IMR-90 (cell line): ENCODE results near the gene GKN1. TPM values are rescaled to one million over a fixed set of nuclear protein-coding genes. Genes with fewer than 3 reads are reported as not detected.
A peak's percentile ranks its signal among the peaks of the same experiment; 100 is the strongest.

Experiments
- ATAC-seq: fragments of 200-7000 bp; cut with Tn5 transposase; 2 replicates; pipeline ENCODE4 v1.9.1; 2020; ENCODE audit warnings: low read depth, mild to moderate bottlenecking, moderate library complexity
- BruUV-seq: library from RNA; stranded (reverse); fragments of 400-500 nt; replicated peaks from 2 replicates; lab custom pipeline; 2021; lab: Mats Ljungman, UMichigan
- CTCF ChIA-PET: fragments of 300-600 bp; formaldehyde crosslinking; extraction: SDS; loops from one replicate; lab custom pipeline; 2021; ENCODE audit warnings: antibody characterized with exemption; lab: Yijun Ruan, JAX
- POLR2A ChIA-PET: fragments of 300-600 bp; sonication (Branson Sonifier 250); formaldehyde crosslinking; loops from one replicate; lab custom pipeline; 2022; ENCODE audit warnings: antibody characterized with exemption; ENCODE audit not compliant: unreplicated experiment; lab: Charles Lee
- DNase-seq: peaks from one replicate; pipeline ENCODE4 v3.0.0; 2013
- H2AFZ ChIP-seq: replicated peaks from 2 replicates; pipeline ENCODE3; 2013; ENCODE audit warnings: low read length, mild to moderate bottlenecking; ENCODE audit not compliant: poor library complexity
- H2AK5ac ChIP-seq: 2 replicates; pipeline ENCODE4 v1.6.1; 2013; ENCODE audit warnings: low read depth, low read length, inconsistent platforms
- H2AK9ac ChIP-seq: replicated peaks from 2 replicates; pipeline ENCODE3; 2013; ENCODE audit warnings: mild to moderate bottlenecking, low read depth, low read length, moderate library complexity; ENCODE audit not compliant: poor library complexity
- H2BK120ac ChIP-seq: 2 replicates; pipeline ENCODE4 v1.6.1; 2013; ENCODE audit warnings: low read depth, low read length, inconsistent platforms
- H2BK15ac ChIP-seq: 3 replicates; pipeline ENCODE4 v1.6.1; 2013; ENCODE audit warnings: low read depth, low read length, inconsistent platforms
- H2BK20ac ChIP-seq: 2 replicates; pipeline ENCODE4 v1.6.1; 2013; ENCODE audit warnings: low read depth, mild to moderate bottlenecking, inconsistent platforms, low read length, moderate library complexity
- H2BK5ac ChIP-seq: 2 replicates; pipeline ENCODE4 v1.6.1; 2013; ENCODE audit warnings: mild to moderate bottlenecking, low read depth, low read length, inconsistent platforms; ENCODE audit not compliant: poor library complexity, severe bottlenecking
- H3K14ac ChIP-seq: replicated peaks from 2 replicates; pipeline ENCODE4 v1.6.1; 2013; ENCODE audit warnings: low read depth, low read length, inconsistent platforms
- H3K18ac ChIP-seq: 2 replicates; pipeline ENCODE4 v1.6.1; 2013; ENCODE audit warnings: low read depth, low read length, control low read depth
- H3K23ac ChIP-seq: 2 replicates; pipeline ENCODE4 v1.6.1; 2013; ENCODE audit warnings: low read depth, low read length, inconsistent platforms
- H3K27ac ChIP-seq: 2 replicates; pipeline ENCODE4 v1.5.1; 2013; ENCODE audit warnings: mild to moderate bottlenecking, control low read depth, low read length; ENCODE audit not compliant: insufficient read depth
- H3K27me3 ChIP-seq: 2 replicates; pipeline ENCODE4 v1.6.1; 2013; ENCODE audit warnings: low read length; ENCODE audit not compliant: control insufficient read depth, insufficient read depth
- H3K36me3 ChIP-seq: 2 replicates; pipeline ENCODE4 v1.6.1; 2013; ENCODE audit warnings: low read length, mixed read lengths; ENCODE audit not compliant: control insufficient read depth, insufficient read depth
- H3K4ac ChIP-seq: 2 replicates; pipeline ENCODE4 v1.6.1; 2013; ENCODE audit warnings: low read depth, low read length, inconsistent platforms
- H3K4me1 ChIP-seq: 2 replicates; pipeline ENCODE4 v1.6.1; 2013; ENCODE audit warnings: low read length, mixed read lengths; ENCODE audit not compliant: control insufficient read depth, insufficient read depth
- H3K4me2 ChIP-seq: 2 replicates; pipeline ENCODE4 v1.6.1; 2013; ENCODE audit warnings: low read depth, mild to moderate bottlenecking, control low read depth, low read length, moderate library complexity
- H3K4me3 ChIP-seq: 2 replicates; pipeline ENCODE4 v1.5.1; 2013; ENCODE audit warnings: low read depth, mild to moderate bottlenecking, control low read depth, low read length, moderate library complexity; ENCODE audit not compliant: insufficient read depth
- H3K56ac ChIP-seq: 2 replicates; pipeline ENCODE4 v1.6.1; 2013; ENCODE audit warnings: low read length, inconsistent platforms; ENCODE audit not compliant: insufficient read depth; ENCODE audit errors: extremely low read depth
- H3K79me1 ChIP-seq, 2 experiments: 2 replicates each; pipeline ENCODE4 v1.6.1; 2013; ENCODE audit warnings: low read length in 2 of 2, inconsistent platforms in 1 of 2, low read depth in 1 of 2
- H3K9ac ChIP-seq: 2 replicates; pipeline ENCODE4 v1.6.1; 2013; ENCODE audit warnings: low read depth, low read length, control low read depth
- H3K9me1 ChIP-seq: 2 replicates; pipeline ENCODE4 v1.6.1; 2013; ENCODE audit warnings: low read length, inconsistent platforms; ENCODE audit not compliant: insufficient read depth
- H3K9me3 ChIP-seq: 2 replicates; pipeline ENCODE4 v1.6.1; 2013; ENCODE audit warnings: low read length; ENCODE audit not compliant: control insufficient read depth, insufficient read depth
- H4K20me1 ChIP-seq: 2 replicates; pipeline ENCODE4 v1.6.1; 2013; ENCODE audit warnings: low read length, inconsistent platforms; ENCODE audit not compliant: insufficient read depth
- H4K5ac ChIP-seq: 2 replicates; pipeline ENCODE4 v1.6.1; 2013; ENCODE audit warnings: mild to moderate bottlenecking, low read depth, low read length, control low read depth
- H4K8ac ChIP-seq, 2 experiments: 2 replicates each; pipeline ENCODE4 v1.6.1; 2013; ENCODE audit warnings: low read depth in 2 of 2, low read length in 2 of 2, control low read depth in 1 of 2, inconsistent platforms in 1 of 2
- H4K91ac ChIP-seq: 2 replicates; pipeline ENCODE4 v1.6.1; 2013; ENCODE audit warnings: low read depth, low read length, inconsistent platforms; ENCODE audit not compliant: insufficient read depth
- BHLHE40 ChIP-seq: fragments of 150-350 bp; IDR thresholded peaks from 2 replicates; pipeline ENCODE4 v1.6.1; 2016; ENCODE audit warnings: mild to moderate bottlenecking, low read depth, low read length
- CEBPB ChIP-seq: IDR thresholded peaks from 2 replicates; pipeline ENCODE4 v1.6.1; 2012; ENCODE audit warnings: low read depth, low read length, improper control_type of control experiment
- CHD1 ChIP-seq: IDR thresholded peaks from 2 replicates; pipeline ENCODE4 v1.6.1; 2012; ENCODE audit warnings: low read depth, low read length, improper control_type of control experiment
- CTCF ChIP-seq: conservative IDR thresholded peaks from 2 replicates; pipeline ENCODE4 v1.5.1; 2012; ENCODE audit warnings: mild to moderate bottlenecking, low read depth, low read length, improper control_type of control experiment
- ELK1 ChIP-seq: fragments of 150-350 bp; IDR thresholded peaks from 2 replicates; pipeline ENCODE4 v1.6.1; 2016; ENCODE audit warnings: low read depth, mild to moderate bottlenecking, low read length, moderate library complexity, borderline replicate concordance
- FOS ChIP-seq: fragments of 150-350 bp; IDR thresholded peaks from 2 replicates; pipeline ENCODE4 v1.6.1; 2016; ENCODE audit warnings: low read depth, low read length
- MAFK ChIP-seq: IDR thresholded peaks from 2 replicates; pipeline ENCODE4 v1.6.1; 2012; ENCODE audit warnings: low read depth, low read length, improper control_type of control experiment
- MXI1 ChIP-seq: IDR thresholded peaks from 2 replicates; pipeline ENCODE4 v1.6.1; 2012; ENCODE audit warnings: low read depth, mild to moderate bottlenecking, low read length, moderate library complexity, borderline replicate concordance
- NFE2L2 ChIP-seq: fragments of 150-350 bp; IDR thresholded peaks from 2 replicates; pipeline ENCODE4 v1.6.1; 2016; ENCODE audit warnings: low read depth, mild to moderate bottlenecking, low read length
- POLR2A ChIP-seq: IDR thresholded peaks from 2 replicates; pipeline ENCODE4 v1.6.1; 2012; ENCODE audit warnings: mild to moderate bottlenecking, low read depth, low read length
- RCOR1 ChIP-seq: IDR thresholded peaks from 2 replicates; pipeline ENCODE4 v1.6.1; 2012; ENCODE audit warnings: mild to moderate bottlenecking, low read length, improper control_type of control experiment; ENCODE audit not compliant: insufficient replicate concordance
- RFX5 ChIP-seq: IDR thresholded peaks from 2 replicates; pipeline ENCODE4 v1.8.0; 2012; ENCODE audit warnings: low read depth, mild to moderate bottlenecking, low read length, moderate library complexity
- SMC3 ChIP-seq: fragments of 150-350 bp; IDR thresholded peaks from 2 replicates; pipeline ENCODE4 v1.6.1; 2016; ENCODE audit warnings: low read depth, mild to moderate bottlenecking, antibody characterized with exemption, low read length, moderate library complexity
- USF2 ChIP-seq: fragments of 150-350 bp; IDR thresholded peaks from 2 replicates; pipeline ENCODE4 v1.6.1; 2017; ENCODE audit warnings: mild to moderate bottlenecking, antibody characterized with exemption, low read length, low read depth
- WGBS, 2 experiments: methylation state at CpG; one replicate each; pipeline versions ENCODE4 v1.1.5 to v1.1.7; 2013; ENCODE audit warnings: missing lambda C conversion rate in 2 of 2; ENCODE audit not compliant: insufficient read length in 1 of 2; ENCODE audit errors: extremely low coverage in 2 of 2; 5-methylcytosine and 5-hydroxymethylcytosine counted together
- dilution Hi-C: fragments of 300-500 bp; cut with HindIII; formaldehyde crosslinking; loops from one replicate; pipeline ENCODE4 v1.14.3; 2018; ENCODE audit warnings: low sequenced_read_pairs; ENCODE audit not compliant: unreplicated experiment
- in situ Hi-C: fragments of 300-500 bp; cut with MboI; formaldehyde crosslinking; loops from 3 replicates; pipeline ENCODE4 v1.14.3; 2019; ENCODE audit warnings: low sequenced_read_pairs, inconsistent platforms, mixed read lengths
- intact Hi-C: fragments of 100-400 bp; cut with micrococcal nuclease; formaldehyde crosslinking; loops from 2 replicates; pipeline ENCODE4 v1.10.0; 2022
- polyA plus RNA-seq, 3 experiments: library from polyadenylated mRNA; depleted of rRNA; stranded (reverse); fragments of >200 nt; gene quantifications; 2 replicates each; pipeline ENCODE4 v1.2.3, GENCODE V29; 2012; ENCODE audit warnings: low replicate concordance in 1 of 3
- total RNA-seq: library from RNA; depleted of rRNA; stranded (reverse); fragments of >200 nt; gene quantifications from 2 replicates; pipeline ENCODE4 v1.2.3, GENCODE V29; 2012

The GKN1 gene
- total and polyA plus RNA-seq, 2 of the 4 experiments (the other 2 are of a cell fraction): not detected

- no peak for DNase-seq
- H3K9me1 ChIP-seq: no peaks in the 10 kb centered on the region
- BruUV-seq: no TSS peak
- WGBS, 2 experiments: no CpG with 5 or more reads among the region's 3 CpGs
- ATAC-seq: no peak
- no peaks in the 10 kb centered on the region for H3K79me1 ChIP-seq
- peak overlapping the region; percentile 47 for H2AFZ ChIP-seq
- H2BK15ac ChIP-seq: no peak overlapping the region
- H4K20me1 ChIP-seq: no peaks in the 10 kb centered on the region
- no peaks in the 10 kb centered on the region for H3K27me3 ChIP-seq
- no peak overlapping the region for H3K18ac ChIP-seq
- in situ Hi-C loops: no loop called here
- no peak overlapping the region for H3K4me2 ChIP-seq
- H4K5ac ChIP-seq: no peak overlapping the region
- no peak overlapping the region for H3K23ac ChIP-seq
- H3K4me3 ChIP-seq: no peak overlapping the region
- H3K4ac ChIP-seq: no peak overlapping the region
- H4K8ac ChIP-seq: no peak overlapping the region
- H3K56ac ChIP-seq: no peak overlapping the region
- H4K91ac ChIP-seq: no peak overlapping the region
- no peak overlapping the region for H3K14ac ChIP-seq
- dilution Hi-C loops: no loop called here
- no peak overlapping the region for H2BK5ac ChIP-seq
- no peaks in the 10 kb centered on the region for H3K36me3 ChIP-seq
- no peak overlapping the region for H2BK20ac ChIP-seq
- H3K27ac ChIP-seq: no peak overlapping the region
- H2AK5ac ChIP-seq: no peak overlapping the region
- ChIA-PET CTCF (interaction anchor here (1.0 to 1.6 kb wide), 2 partner anchors 19 to 20 kb away, joined by 3 to 4 read pairs; partner anchors contain the start of gene ANTXR1), POLR2A (interaction anchor here (0.5 kb wide), 1 partner anchor 61 kb away, joined by 3 read pairs; no protein-coding TSS in a partner anchor)
- H3K4me1 ChIP-seq: peaks cover 15% of the 10 kb centered on the region
- no peaks in the 10 kb centered on the region for H3K9me3 ChIP-seq
- TF ChIP-seq POLR2A (no peak), ELK1 (no peak), CHD1 (no peak), RCOR1 (no peak), NFE2L2 (no peak), CTCF (no peak), MXI1 (no peak), BHLHE40 (no peak), FOS (no peak), RFX5 (no peak), CEBPB (no peak), SMC3 (no peak), MAFK (no peak), USF2 (no peak)
- H2BK120ac ChIP-seq: no peak overlapping the region
- no peak overlapping the region for H3K9ac ChIP-seq
- no peak overlapping the region for H2AK9ac ChIP-seq
- intact Hi-C loops: no loop called here
These were observed 18.5 kb downstream of the GKN1 start for GRCh38 chr2:68992933-68993332.
